ENCODE measurements around the gene SIAE.
A peak's percentile ranks its signal among the peaks of the same experiment; 100 is the strongest.

The SIAE gene, protein sequence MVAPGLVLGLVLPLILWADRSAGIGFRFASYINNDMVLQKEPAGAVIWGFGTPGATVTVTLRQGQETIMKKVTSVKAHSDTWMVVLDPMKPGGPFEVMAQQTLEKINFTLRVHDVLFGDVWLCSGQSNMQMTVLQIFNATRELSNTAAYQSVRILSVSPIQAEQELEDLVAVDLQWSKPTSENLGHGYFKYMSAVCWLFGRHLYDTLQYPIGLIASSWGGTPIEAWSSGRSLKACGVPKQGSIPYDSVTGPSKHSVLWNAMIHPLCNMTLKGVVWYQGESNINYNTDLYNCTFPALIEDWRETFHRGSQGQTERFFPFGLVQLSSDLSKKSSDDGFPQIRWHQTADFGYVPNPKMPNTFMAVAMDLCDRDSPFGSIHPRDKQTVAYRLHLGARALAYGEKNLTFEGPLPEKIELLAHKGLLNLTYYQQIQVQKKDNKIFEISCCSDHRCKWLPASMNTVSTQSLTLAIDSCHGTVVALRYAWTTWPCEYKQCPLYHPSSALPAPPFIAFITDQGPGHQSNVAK

DNA sequence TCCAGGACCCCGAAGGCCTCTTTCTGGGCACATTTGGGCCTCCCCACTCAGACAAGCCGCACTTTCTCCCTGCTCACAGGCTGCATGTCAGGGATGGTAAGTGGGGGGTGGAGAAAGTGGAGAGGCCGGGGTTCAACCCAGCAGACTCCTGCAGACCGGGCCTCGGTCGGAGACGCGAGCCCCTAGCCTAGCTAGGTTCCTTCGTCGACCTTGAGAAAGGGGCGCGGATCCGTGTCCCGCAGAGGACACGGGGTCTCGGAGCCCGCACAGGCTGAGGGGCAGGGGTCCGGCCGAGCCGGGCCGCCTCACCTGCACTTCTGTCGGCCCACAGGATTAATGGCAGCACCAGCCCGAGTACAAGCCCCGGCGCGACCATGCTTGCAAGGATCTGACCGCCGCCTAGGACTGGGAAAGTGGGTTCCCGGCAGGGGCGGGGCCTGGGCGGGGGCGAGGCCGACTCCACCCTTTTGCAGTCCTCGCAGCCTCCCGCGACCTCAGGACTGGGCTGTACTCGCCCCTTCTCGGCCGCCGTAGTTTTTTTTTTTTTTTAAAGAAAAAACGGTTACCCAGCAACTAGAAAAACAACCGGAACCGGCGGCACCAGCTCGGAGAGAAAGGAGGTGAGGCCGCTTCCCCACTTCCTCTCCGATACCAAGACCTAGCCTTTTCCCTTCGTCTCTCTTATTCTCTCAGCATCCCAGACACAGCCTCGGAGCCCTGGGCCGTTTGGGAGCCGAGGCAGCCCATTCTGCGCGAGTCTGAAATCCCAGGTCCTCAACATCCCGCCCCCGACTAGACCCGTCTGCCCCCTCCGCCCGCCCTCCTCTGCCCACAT is at the start of gene SIAE, which contains the start of gene SPA17:
Gene SIAE, minus strand, starts transcription at position 407 of the 835 bp plus-strand sequence. Its CDS starts 31 bp downstream, at position 376.
Gene SPA17, plus strand, starts transcription at position 572 of the 835 bp plus-strand sequence. CDS start 1,361 bp downstream, outside the sequence.
- peak; percentile 16 for DNase-seq

DNA sequence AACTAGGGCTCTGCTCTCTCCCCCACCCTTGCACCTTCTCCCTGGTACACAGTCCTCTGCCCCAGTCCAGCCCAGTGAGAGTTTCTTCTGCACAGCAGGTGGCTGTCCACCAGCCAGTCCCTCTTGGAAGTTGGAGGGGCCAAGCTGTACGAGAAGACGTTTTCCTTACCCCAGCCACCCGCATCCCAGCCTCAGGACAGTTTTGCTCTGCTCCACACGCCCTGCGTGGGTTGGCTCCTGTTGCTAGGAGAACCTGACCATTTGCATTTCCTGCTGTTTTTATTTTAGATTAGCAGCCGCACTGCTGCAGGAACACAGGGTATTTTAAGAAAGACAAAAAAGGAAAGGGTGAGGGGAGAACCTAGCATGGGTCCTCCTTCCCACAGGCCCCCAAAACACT is 48.6 kb upstream of the SIAE start:
- no peak for DNase-seq

DNA sequence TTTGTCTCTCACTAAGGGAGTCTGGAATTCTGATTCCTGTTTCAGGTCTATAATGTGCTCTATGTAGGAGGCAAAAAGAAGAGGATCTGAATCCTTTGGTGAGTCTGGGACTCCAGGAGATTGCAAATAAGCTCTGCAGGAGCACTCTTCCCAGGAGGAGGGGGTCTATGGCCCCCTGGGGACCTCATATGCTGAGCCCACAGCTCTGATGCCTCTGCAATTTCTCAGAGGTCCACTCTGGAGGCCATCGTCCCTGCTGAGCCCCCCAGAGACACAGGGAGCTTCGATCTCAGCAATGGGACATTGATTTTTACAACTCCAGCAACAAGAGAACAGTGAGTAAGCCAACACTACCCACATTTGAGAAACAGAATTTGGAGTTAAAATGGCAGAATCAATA is 46.0 kb upstream of the SIAE start:
- no peak for DNase-seq

DNA sequence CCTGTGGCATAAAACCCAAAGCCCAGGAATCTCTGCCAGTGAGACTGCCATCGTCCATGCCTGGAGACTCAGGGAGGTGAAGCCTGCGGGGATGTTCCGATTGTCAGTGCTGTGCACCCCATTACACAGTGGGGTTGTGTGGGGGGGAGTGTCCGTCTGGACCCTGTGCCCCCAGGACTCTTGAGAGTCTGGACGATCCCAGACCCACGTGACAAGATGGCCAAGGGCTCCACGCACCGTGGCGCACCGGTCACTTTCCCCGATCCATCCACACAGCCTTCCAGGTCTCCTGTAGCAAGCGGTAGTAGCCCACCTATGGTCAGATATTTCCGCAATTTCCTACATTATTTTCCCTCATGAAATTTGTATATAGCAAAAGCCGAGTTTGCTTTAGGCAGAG is 45.3 kb upstream of the SIAE start:
- DNase-seq, result no peak

DNA sequence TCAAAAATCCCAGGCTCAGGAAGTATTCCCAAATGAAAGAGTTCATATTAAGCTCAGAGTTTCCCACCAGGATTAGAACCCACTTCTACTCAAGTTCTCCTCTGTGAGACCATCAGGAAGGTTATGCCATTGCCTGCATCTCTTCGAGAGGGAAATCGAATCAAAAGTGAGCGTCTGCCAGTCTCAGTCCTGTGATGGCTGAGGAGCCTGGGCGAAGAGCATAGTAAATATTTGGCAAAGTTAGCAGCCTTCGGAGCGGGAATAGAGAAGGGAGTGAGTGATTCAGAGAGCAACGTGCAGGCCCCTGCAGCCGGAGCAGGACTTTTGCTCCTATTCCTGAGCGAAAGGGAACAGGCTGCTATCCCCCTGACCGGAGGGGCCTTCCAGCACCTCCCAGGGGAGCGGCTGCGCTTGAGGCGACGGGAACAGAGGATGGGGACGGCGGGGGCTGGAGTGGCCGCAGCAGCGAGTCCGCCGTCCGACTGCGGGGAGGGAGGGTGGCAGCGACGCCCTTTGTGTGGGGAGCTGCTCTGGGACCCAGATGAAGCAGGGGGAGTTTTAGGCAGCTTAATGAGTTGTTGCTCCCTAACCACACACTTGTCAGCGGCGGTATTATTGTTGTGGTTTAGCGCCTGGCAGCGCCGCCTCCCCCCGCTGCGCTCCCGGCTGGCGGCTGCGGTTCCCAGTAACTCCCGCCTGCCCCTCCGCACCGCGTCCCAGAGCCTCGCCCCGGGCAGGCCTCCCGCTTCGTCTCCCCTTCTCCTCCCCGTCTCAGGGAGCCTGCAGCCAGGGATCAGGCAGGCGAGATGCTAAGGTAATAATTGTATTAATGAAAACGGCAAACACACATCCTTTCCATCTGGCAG is 44.5 kb upstream of the SIAE start:
- DNase-seq, result no peak

DNA sequence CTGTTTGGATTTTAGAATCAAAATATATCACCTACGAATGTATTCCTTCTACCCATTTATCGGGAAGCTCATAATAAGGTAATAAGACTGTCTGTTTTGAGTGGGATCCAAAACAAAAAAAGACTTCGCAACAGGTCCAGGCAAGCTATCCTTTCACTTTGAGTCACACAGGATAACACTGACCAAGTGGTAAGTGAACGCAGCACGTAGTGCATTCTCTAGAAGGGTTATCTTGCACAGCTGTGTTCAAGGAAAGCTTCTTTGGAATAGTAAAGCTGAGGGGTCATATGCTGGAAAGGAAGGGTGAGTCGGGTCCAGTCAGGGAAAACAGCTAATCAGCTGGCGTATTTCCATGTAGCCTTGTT is 43.9 kb upstream of the SIAE start:
- no peak for DNase-seq

DNA sequence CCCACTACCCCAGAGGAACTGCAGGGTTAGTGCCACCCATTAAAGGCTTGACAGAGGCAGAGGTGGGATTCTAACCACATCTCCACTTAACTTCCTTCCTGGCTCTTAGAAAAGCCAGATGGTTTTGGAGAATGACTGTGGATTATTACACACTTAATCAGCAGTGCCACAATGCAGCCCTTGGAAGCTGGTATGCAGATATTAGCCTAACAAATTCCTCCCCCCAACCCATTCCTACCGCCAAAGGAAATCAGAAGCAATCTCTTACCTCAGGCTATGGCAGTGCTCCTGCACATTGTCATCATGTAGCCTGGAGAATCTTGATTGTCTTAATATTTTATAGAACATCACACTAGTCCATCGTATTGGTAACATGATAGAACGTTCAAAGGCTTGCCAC is 43.1 kb upstream of the SIAE start:
- no peak for DNase-seq

DNA sequence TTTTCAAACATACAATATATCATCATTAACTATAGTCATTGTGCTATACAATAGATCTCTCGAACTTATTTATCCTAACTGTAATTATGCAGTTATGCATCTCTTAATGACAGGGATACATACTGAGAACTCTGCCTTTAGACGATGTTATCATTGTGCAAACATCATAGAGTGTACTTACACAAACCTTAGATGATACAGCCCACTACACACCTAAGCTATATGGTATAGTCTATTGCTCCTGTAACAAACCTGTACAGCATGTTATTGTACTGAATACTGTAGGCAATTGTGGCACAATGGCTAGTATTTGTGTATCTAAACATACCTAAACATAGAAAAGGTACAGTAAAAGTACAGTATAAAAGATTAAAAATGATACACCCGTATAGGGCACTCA is 38.9 kb upstream of the SIAE start:
- DNase-seq, result no peak

DNA sequence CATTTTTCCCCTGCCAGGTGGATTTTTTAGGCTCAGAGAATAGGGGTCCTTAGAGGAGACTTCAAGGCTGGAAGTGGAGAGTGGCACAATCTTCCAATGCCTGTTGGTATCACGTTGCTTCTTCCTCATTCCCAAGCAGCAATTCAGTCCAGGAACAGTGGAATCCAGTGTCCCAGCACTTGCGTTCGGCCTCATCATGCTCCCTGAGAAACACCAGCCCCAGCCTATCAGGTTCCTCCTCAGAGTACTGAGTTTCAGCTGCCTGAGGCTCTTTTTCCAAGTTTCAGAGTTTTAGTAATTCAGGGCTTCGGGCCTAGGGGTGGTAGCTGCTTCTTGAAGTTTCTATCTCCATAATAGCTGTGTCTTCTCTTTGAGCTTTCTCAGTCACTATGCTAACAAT is 34.3 kb upstream of the SIAE start:
- no peak for DNase-seq

DNA sequence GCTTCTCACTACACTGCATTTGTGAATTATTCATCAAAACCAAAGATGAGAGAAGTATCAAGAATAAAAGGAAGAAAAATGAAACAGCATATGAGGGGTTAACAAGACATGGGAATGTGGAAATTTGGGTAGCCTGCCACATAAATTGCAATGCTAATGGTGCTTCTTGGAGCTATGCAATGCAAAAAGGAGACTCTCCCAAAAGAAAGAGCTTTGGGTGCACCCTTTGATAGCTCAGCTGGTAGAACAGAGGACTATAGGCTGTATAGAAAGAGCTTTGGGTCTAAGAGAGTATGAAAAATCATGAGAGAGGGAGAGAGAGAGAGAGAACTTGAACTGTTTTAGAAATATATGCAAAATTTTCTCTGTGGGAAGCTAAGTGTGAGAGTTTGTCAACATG is 26.5 kb upstream of the SIAE start:
- no peak for DNase-seq

DNA sequence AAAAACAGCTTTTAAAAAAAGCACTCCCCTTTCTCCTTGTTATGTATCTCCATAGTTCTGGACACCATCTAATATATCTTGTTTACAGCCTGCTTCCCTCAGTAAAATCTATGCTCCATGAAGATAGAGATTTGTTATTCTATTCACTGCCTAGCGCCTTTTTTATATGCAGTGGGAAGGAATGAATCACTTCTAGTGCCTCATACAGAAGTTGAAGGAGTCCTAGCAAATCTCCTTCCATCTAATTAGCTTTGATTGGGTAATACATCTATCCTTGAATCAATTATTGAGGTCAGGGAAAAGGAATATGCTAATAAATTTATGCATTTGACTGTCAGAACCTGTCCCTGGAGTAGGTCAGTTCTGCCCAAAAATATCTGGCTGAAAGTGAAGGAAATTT is 26.0 kb upstream of the SIAE start:
- no peak for DNase-seq

DNA sequence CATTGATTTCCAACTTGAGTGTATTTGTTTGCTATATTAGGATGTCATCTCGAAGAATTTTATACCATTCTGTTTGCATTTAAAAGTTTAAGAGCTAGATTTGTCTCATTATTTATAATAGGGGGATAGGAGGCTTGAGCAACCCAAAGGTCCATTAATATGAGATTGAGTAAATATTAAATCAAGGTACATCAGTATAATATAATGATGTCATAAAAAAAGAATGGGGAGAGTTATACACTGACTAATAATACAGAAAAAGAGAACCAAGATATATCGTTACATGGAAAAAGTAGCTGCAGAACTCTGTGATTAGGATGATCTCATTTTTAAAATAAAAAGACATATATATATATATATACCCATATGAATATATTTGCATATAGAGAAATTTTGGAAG is 19.6 kb upstream of the SIAE start:
- no peak for DNase-seq

DNA sequence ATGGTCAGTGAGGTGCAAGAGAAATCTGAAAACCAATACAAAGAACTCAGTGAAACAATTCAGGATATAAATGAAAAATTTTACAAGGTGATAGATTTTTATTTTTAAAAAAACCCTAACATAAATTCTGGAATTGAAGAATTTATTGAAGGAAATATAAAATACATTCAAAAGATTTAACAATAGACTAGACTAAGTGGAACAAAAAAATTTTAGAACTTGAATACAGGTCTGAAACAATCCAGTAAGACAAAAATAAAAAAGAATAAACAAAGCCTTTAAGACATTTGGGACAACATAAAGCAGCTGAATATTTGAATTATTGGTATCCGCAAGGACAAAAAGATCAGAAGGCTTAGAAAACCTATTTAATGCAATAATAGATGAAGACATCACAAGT is 8.9 kb upstream of the SIAE start:
- no peak for DNase-seq

DNA sequence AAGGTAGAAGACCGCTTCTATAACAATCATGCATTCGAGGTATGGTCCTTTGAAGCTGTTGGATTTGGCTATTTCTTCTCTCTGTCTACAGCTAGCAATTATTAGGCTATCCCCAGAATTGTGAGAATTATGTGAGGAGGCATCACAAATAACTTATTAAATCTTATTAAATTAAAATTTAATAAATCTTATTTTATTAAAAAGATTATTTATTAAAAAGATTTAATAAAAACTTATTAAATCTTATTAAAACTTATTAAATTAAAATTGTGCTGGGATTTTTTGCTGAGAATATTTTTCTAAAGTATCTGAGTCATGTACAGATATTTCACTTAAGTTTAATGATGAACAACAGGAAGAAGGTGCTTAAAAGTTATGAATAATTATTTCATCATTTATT is 7.9 kb upstream of the SIAE start:
- no peak for DNase-seq

DNA sequence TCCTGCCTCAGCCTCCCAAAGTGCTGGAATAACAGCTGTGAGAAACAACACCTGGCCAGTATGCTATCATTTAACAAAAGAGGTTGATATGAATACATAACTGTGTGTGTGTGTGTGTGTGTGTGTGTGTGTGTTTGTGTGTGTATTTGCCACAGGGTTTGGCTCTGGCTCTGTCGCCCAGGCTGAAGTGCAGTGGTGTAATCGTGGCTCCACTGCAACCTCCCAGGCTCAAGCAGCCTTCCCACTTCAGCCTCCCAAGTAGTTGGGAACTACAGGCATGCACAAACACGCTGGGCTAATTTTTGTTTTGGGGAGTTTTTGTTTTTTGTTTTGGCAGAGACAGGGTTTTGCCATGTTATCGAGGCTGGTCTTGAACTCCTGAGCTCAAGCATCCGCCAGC is 4.9 kb upstream of the SIAE start:
- no peak for DNase-seq

DNA sequence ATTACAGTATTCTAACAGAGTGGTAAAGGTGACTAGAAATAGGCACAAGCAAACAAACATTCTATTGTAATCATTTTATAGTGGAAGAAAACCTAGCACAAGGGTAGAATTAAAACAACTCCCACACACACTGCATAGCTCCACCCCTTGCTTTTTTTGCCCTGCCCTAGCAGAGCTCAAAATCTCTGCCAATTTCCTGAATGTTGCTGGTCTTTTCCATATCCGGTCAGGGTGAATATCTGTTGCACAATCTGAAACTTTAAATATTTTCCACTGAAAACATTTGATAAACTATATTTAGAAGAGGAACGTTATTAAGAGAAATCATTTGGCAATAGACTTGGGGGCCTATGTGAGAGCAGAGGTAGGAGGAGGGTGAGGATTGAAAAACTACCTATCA is 2.8 kb upstream of the SIAE start:
- no peak for DNase-seq

DNA sequence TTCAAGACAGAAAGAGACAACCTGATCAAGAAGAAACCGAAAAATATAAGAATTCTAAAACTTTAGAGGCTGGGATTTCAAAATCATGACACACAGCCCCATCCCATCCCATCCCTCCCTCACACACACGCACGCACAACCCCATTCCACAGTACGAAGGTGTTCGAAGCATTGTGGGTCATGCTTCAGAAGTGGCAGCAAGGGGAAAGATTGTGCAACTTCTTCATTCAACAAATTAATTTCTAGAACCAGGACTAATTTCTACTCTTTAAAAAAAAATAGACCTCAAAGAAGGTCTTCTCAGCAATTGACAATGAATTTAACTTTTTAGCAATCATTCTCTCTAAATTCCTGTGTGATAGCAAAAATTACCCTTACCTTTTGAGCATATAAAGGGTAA is 1.0 kb upstream of the SIAE start:
- no peak for DNase-seq

DNA sequence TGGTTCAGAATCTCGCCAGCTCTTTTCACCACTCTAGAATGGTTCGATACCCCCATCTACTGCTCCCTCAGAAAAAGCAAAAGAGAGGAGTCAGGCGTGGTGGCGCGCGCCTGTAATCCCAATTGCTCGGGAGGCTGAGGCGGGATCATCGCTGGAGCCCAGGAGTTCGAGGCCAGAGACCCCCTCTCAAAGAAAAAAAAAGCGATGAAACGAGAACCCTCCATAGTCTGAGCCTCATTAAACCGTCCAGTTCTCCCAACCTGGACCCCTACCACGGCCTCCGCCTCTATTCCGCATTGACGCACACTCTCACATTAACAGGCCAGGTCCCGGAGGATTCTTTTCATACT is 604 bp upstream of the SIAE start:
- DNase-seq, result no peak

DNA sequence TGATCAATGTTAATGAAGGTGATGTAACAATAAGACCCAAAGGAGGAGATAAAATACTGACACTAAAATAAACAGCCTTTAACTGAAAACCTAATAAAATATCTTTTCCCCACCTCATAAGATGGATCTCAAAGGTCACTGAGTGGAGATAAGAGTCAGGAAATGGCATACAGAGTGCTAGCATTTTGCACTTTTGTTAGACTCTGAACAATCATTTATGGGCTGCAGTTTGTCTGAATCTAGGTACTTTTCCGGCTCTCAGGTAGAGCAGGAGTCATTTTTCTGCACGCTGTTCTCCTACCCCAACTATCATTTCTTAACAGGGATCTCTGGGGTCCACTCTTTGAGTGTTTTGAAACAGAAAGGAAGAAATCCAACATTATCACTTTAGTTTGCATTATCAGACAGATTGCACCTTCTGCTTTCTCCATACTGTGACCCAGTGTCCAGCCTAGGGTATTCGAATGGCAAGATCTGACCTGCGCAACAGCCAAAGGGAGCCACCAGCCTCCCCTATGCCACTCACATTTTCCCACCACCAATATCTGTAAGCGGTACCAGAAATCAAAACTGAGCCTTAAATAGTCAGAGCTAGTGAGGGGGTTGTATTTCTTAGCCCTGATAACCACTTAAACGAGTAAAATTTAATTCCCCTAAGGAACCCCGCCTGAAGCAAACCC is 863 bp downstream of the SIAE start:
- DNase-seq, result no peak

DNA sequence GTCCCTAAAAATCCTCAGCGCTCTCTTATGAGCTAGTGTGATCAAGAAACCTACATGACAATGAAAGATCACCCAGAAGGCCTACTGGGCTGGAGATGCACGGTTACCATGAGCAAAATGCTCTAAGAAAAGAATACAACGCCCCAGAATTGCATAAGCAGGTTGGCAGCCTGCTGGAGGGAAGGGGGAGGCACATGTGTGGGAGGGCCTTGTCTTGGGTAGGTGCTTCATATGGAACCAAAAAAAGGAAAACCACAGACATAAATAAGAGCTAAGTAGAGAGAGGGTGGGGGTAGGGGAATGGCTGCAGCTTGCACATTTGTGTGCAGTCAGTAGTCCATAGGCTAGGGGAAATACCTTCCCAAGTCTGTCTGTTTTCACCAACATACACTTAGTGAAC is 2.8 kb downstream of the SIAE start:
- no peak for DNase-seq

DNA sequence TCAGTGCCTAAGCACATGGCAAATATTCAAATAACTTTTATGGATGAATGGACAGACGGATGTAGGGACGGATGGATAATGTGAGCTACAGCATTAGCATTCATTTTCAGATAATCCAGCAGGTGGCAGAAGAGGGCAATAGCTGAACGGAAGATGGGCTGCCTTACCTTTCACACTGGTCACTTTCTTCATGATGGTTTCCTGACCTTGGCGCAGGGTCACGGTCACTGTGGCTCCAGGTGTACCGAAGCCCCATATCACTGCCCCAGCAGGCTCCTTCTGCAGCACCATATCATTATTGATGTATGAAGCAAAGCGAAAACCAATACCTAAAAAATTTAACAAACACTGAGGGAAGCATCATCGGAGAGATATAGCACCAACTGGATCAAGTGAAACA is 4.3 kb downstream of the SIAE start:
- DNase-seq, result no peak

DNA sequence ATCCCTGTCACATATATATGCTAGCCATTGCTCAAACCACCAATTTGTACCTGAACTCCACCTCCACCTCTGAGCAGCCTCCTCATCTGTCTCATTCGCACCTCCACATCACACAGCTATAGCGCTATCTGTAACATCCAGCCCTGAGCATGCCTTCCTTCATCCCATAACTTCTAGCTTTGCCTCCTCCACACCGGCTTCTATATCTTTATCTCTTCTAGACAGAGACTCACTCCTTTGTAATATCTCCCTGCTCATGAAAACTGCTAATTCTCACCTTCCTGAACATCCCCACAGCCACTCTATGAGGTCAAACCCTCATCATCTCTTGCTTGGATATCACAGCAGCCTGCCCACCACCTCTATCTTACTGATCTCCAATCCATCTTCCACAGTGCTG is 5.9 kb downstream of the SIAE start:
- no peak for DNase-seq

DNA sequence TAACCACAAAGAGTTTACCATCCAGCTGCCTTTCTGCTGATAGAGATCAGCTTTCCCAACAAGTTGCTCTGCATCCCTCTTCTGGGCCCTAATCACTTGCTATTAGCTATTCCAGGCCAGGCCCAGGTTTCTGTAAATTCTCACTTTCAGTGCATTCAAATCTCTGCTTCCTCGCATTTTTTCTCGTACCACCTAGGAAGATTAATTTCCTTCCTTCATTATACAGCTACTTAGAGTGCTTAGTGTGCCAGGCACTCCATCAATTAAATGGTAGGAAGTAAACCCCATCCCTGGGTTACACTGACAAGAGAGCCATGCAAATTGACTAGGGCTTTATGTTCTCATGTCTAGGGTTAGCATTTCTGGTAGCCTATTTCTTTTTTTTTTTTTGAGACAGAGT is 9.7 kb downstream of the SIAE start:
- DNase-seq, result no peak
